SIG-M5 treated with dmso at 0.1 percent for 504 hours (cell line): Measurements from ENCODE around the gene SPATA31A6.
"Not testable (repeated sequence)": the region's sequence is repeated elsewhere in the genome, so short reads cannot be mapped to it uniquely, and the experiment has no call there.

Experiments used
- DNase-seq: peaks from one replicate; lab custom pipeline; 2025; ENCODE audit not compliant: unreplicated experiment; lab: John Stamatoyannopoulos, UW

The SPATA31A6 gene

DNA sequence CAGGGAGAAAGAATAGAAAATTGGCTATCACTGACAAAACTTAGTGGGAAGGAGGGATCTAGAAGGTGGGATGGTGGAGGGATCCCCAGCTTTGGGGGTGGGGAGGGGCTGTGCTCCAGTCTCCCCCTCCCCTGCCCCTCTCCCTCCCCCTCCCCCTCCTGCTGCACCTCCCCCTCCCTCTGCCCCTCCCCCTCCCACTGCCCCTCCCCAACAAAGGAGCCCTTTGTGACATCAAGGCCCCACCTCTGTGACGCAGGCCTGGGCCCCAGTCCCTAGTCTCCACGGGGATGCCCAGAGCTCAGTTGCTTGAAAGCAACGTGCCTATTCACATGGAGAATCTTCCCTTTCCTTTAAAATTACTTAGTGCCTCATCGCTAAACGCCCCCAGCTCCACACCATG is at the start of gene SPATA31A6:
Gene SPATA31A6 (plus strand): TSS at position 301 of the 400 bp plus-strand sequence. CDS start 29 bp downstream, at position 330.
- not testable (repeated sequence) for DNase-seq

DNA sequence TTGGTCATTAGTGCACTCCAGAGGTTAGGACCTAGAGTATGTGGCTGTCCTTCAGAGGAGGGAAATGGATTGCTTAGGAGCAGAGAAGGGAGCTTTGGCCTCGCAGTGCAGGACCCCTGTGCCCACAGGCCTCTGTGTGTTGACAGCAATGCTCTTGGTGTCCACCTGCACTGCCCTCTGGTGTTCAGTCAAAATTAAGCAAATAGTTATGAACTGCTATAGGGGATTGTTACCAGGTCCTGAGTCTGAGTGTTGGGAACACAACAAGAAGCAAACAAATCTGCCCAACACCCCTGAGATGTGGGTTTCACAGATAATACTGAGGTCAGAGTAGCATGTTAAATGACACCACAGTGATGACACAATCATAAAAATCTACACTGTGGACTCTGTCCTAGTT is 23.2 kb upstream of the SPATA31A6 start:
- DNase-seq = not testable (repeated sequence)

GRCh38 chr9:42219861-42220260 is 36.4 kb downstream of the SPATA31A6 start:
- DNase-seq = not testable (repeated sequence)

DNA sequence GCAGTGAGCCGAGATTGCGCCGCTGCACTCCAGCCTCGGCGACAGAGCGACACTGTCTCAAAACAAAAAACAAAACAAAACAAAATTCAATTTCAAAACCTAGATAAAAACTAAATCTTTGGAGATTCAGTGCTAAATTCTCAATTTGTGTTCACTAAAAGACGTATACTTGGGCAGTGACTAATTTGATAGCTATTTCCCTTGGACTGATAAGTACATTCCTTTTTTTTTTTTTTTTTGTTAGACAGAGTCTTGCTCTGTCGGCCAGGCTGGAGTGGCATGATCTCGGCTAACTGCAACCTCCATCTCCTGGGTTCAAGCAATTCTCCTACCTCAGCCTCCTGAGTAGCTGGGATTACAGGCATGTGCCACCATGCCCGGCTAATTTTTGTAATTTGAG is 39.8 kb downstream of the SPATA31A6 start:
- DNase-seq = not testable (repeated sequence)

- DNase-seq = not testable (repeated sequence)
These were observed 49.6 kb downstream of the SPATA31A6 start for GRCh38 chr9:42233031-42233430.

DNA sequence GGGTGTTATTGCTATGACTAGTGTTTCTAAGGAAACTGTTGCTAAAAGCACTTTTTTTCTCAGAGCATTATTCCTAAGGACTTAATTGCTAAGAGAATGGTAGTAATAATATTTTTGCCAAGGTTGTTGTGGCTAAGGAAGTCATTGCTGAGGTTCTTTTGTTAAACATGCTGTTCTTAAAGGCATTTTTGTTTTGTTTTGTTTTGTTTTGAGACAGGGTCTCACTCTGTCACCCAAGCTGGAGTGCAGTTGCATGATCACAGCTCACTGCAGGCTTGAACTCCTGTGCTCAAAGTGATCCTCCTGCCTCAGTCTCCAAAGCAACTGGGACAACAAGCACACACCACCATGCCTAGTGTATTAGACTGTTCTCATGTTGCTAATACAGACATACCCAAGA is 51.2 kb downstream of the SPATA31A6 start:
- DNase-seq = not testable (repeated sequence)

DNA sequence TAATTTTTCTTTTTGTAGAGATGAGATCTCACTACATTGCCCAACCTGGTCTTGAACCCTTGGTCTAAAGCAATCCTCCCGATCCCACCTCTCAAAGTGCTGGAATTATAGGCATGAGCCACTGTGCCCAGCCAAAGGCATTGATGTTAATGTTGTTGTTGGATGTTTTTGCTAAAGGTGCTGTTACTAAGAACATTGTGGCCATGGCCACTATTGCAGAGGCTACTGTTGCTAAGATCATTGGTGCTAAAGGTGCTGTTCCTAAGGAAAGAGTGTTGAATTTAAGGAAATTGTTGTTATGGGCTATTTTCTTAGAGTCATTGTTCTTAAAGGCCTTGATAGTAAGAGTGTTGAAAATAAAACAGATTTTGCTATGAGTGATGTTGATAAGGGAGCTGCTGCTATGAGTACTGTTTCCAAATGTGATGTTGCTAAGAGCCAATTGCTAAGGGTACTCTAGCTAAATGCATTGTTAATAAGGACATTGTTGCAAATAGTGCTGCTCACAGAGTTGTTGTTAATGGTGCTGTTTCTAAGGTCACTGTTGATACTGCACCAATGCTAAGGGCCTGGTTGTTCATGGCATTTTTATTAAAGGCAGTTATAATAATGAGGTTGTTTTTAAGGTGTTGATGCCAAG is 52.0 kb downstream of the SPATA31A6 start:
- not testable (repeated sequence) for DNase-seq

GRCh38 chr9:42236097-42236496 is 52.6 kb downstream of the SPATA31A6 start:
- not testable (repeated sequence) for DNase-seq

- DNase-seq = not testable (repeated sequence)
These were observed 53.9 kb downstream of the SPATA31A6 start for GRCh38 chr9:42237381-42237780.

GRCh38 chr9:42238862-42239261 is 55.4 kb downstream of the SPATA31A6 start:
- not testable (repeated sequence) for DNase-seq
